IMR-90 (cell line): ENCODE measurements around the gene ITPR2. TPM values are rescaled to one million over a fixed set of nuclear protein-coding genes. Genes with fewer than 3 reads are reported as not detected.

ENCODE experiments used
- ATAC-seq: fragments of 200-7000 bp; cut with Tn5 transposase; 2 replicates; pipeline ENCODE4 v1.9.1; 2020; ENCODE audit warnings: low read depth, mild to moderate bottlenecking, moderate library complexity
- BruUV-seq: library from RNA; stranded (reverse); fragments of 400-500 nt; replicated peaks from 2 replicates; lab custom pipeline; 2021; lab: Mats Ljungman, UMichigan
- CTCF ChIA-PET: fragments of 300-600 bp; formaldehyde crosslinking; extraction: SDS; loops from one replicate; lab custom pipeline; 2021; ENCODE audit warnings: antibody characterized with exemption; lab: Yijun Ruan, JAX
- POLR2A ChIA-PET: fragments of 300-600 bp; sonication (Branson Sonifier 250); formaldehyde crosslinking; loops from one replicate; lab custom pipeline; 2022; ENCODE audit warnings: antibody characterized with exemption; ENCODE audit not compliant: unreplicated experiment; lab: Charles Lee
- DNase-seq: peaks from one replicate; pipeline ENCODE4 v3.0.0; 2013
- H2AFZ ChIP-seq: replicated peaks from 2 replicates; pipeline ENCODE3; 2013; ENCODE audit warnings: low read length, mild to moderate bottlenecking; ENCODE audit not compliant: poor library complexity
- H2AK5ac ChIP-seq: 2 replicates; pipeline ENCODE4 v1.6.1; 2013; ENCODE audit warnings: low read depth, low read length, inconsistent platforms
- H2AK9ac ChIP-seq: replicated peaks from 2 replicates; pipeline ENCODE3; 2013; ENCODE audit warnings: mild to moderate bottlenecking, low read depth, low read length, moderate library complexity; ENCODE audit not compliant: poor library complexity
- H2BK120ac ChIP-seq: 2 replicates; pipeline ENCODE4 v1.6.1; 2013; ENCODE audit warnings: low read depth, low read length, inconsistent platforms
- H2BK15ac ChIP-seq: 3 replicates; pipeline ENCODE4 v1.6.1; 2013; ENCODE audit warnings: low read depth, low read length, inconsistent platforms
- H2BK20ac ChIP-seq: 2 replicates; pipeline ENCODE4 v1.6.1; 2013; ENCODE audit warnings: low read depth, mild to moderate bottlenecking, inconsistent platforms, low read length, moderate library complexity
- H2BK5ac ChIP-seq: 2 replicates; pipeline ENCODE4 v1.6.1; 2013; ENCODE audit warnings: mild to moderate bottlenecking, low read depth, low read length, inconsistent platforms; ENCODE audit not compliant: poor library complexity, severe bottlenecking
- H3K14ac ChIP-seq: replicated peaks from 2 replicates; pipeline ENCODE4 v1.6.1; 2013; ENCODE audit warnings: low read depth, low read length, inconsistent platforms
- H3K18ac ChIP-seq: 2 replicates; pipeline ENCODE4 v1.6.1; 2013; ENCODE audit warnings: low read depth, low read length, control low read depth
- H3K23ac ChIP-seq: 2 replicates; pipeline ENCODE4 v1.6.1; 2013; ENCODE audit warnings: low read depth, low read length, inconsistent platforms
- H3K27ac ChIP-seq: 2 replicates; pipeline ENCODE4 v1.5.1; 2013; ENCODE audit warnings: mild to moderate bottlenecking, control low read depth, low read length; ENCODE audit not compliant: insufficient read depth
- H3K27me3 ChIP-seq: 2 replicates; pipeline ENCODE4 v1.6.1; 2013; ENCODE audit warnings: low read length; ENCODE audit not compliant: control insufficient read depth, insufficient read depth
- H3K36me3 ChIP-seq: 2 replicates; pipeline ENCODE4 v1.6.1; 2013; ENCODE audit warnings: low read length, mixed read lengths; ENCODE audit not compliant: control insufficient read depth, insufficient read depth
- H3K4ac ChIP-seq: 2 replicates; pipeline ENCODE4 v1.6.1; 2013; ENCODE audit warnings: low read depth, low read length, inconsistent platforms
- H3K4me1 ChIP-seq: 2 replicates; pipeline ENCODE4 v1.6.1; 2013; ENCODE audit warnings: low read length, mixed read lengths; ENCODE audit not compliant: control insufficient read depth, insufficient read depth
- H3K4me2 ChIP-seq: 2 replicates; pipeline ENCODE4 v1.6.1; 2013; ENCODE audit warnings: low read depth, mild to moderate bottlenecking, control low read depth, low read length, moderate library complexity
- H3K4me3 ChIP-seq: 2 replicates; pipeline ENCODE4 v1.5.1; 2013; ENCODE audit warnings: low read depth, mild to moderate bottlenecking, control low read depth, low read length, moderate library complexity; ENCODE audit not compliant: insufficient read depth
- H3K56ac ChIP-seq: 2 replicates; pipeline ENCODE4 v1.6.1; 2013; ENCODE audit warnings: low read length, inconsistent platforms; ENCODE audit not compliant: insufficient read depth; ENCODE audit errors: extremely low read depth
- H3K79me1 ChIP-seq, 2 experiments: 2 replicates each; pipeline ENCODE4 v1.6.1; 2013; ENCODE audit warnings: low read length in 2 of 2, inconsistent platforms in 1 of 2, low read depth in 1 of 2
- H3K9ac ChIP-seq: 2 replicates; pipeline ENCODE4 v1.6.1; 2013; ENCODE audit warnings: low read depth, low read length, control low read depth
- H3K9me1 ChIP-seq: 2 replicates; pipeline ENCODE4 v1.6.1; 2013; ENCODE audit warnings: low read length, inconsistent platforms; ENCODE audit not compliant: insufficient read depth
- H3K9me3 ChIP-seq: 2 replicates; pipeline ENCODE4 v1.6.1; 2013; ENCODE audit warnings: low read length; ENCODE audit not compliant: control insufficient read depth, insufficient read depth
- H4K20me1 ChIP-seq: 2 replicates; pipeline ENCODE4 v1.6.1; 2013; ENCODE audit warnings: low read length, inconsistent platforms; ENCODE audit not compliant: insufficient read depth
- H4K5ac ChIP-seq: 2 replicates; pipeline ENCODE4 v1.6.1; 2013; ENCODE audit warnings: mild to moderate bottlenecking, low read depth, low read length, control low read depth
- H4K8ac ChIP-seq, 2 experiments: 2 replicates each; pipeline ENCODE4 v1.6.1; 2013; ENCODE audit warnings: low read depth in 2 of 2, low read length in 2 of 2, control low read depth in 1 of 2, inconsistent platforms in 1 of 2
- H4K91ac ChIP-seq: 2 replicates; pipeline ENCODE4 v1.6.1; 2013; ENCODE audit warnings: low read depth, low read length, inconsistent platforms; ENCODE audit not compliant: insufficient read depth
- BHLHE40 ChIP-seq: fragments of 150-350 bp; IDR thresholded peaks from 2 replicates; pipeline ENCODE4 v1.6.1; 2016; ENCODE audit warnings: mild to moderate bottlenecking, low read depth, low read length
- FOS ChIP-seq: fragments of 150-350 bp; IDR thresholded peaks from 2 replicates; pipeline ENCODE4 v1.6.1; 2016; ENCODE audit warnings: low read depth, low read length
- MXI1 ChIP-seq: IDR thresholded peaks from 2 replicates; pipeline ENCODE4 v1.6.1; 2012; ENCODE audit warnings: low read depth, mild to moderate bottlenecking, low read length, moderate library complexity, borderline replicate concordance
- NFE2L2 ChIP-seq: fragments of 150-350 bp; IDR thresholded peaks from 2 replicates; pipeline ENCODE4 v1.6.1; 2016; ENCODE audit warnings: low read depth, mild to moderate bottlenecking, low read length
- SMC3 ChIP-seq: fragments of 150-350 bp; IDR thresholded peaks from 2 replicates; pipeline ENCODE4 v1.6.1; 2016; ENCODE audit warnings: low read depth, mild to moderate bottlenecking, antibody characterized with exemption, low read length, moderate library complexity
- WGBS, 2 experiments: methylation state at CpG; one replicate each; pipeline versions ENCODE4 v1.1.5 to v1.1.7; 2013; ENCODE audit warnings: missing lambda C conversion rate in 2 of 2; ENCODE audit not compliant: insufficient read length in 1 of 2; ENCODE audit errors: extremely low coverage in 2 of 2; 5-methylcytosine and 5-hydroxymethylcytosine counted together
- dilution Hi-C: fragments of 300-500 bp; cut with HindIII; formaldehyde crosslinking; loops from one replicate; pipeline ENCODE4 v1.14.3; 2018; ENCODE audit warnings: low sequenced_read_pairs; ENCODE audit not compliant: unreplicated experiment
- in situ Hi-C: fragments of 300-500 bp; cut with MboI; formaldehyde crosslinking; loops from 3 replicates; pipeline ENCODE4 v1.14.3; 2019; ENCODE audit warnings: low sequenced_read_pairs, inconsistent platforms, mixed read lengths
- intact Hi-C: fragments of 100-400 bp; cut with micrococcal nuclease; formaldehyde crosslinking; loops from 2 replicates; pipeline ENCODE4 v1.10.0; 2022
- polyA plus RNA-seq, 3 experiments: library from polyadenylated mRNA; depleted of rRNA; stranded (reverse); fragments of >200 nt; gene quantifications; 2 replicates each; pipeline ENCODE4 v1.2.3, GENCODE V29; 2012; ENCODE audit warnings: low replicate concordance in 1 of 3
- total RNA-seq: library from RNA; depleted of rRNA; stranded (reverse); fragments of >200 nt; gene quantifications from 2 replicates; pipeline ENCODE4 v1.2.3, GENCODE V29; 2012
- TF ChIP-seq, protein P1 (sequence below): fragments of 150-350 bp; IDR thresholded peaks from 2 replicates; pipeline ENCODE4 v1.6.1; 2017; ENCODE audit warnings: mild to moderate bottlenecking, antibody characterized with exemption, low read length, low read depth
- TF ChIP-seq, protein P2 (sequence below): fragments of 150-350 bp; IDR thresholded peaks from 2 replicates; pipeline ENCODE4 v1.6.1; 2016; ENCODE audit warnings: low read depth, mild to moderate bottlenecking, low read length, moderate library complexity, borderline replicate concordance

Gene ITPR2
- total and polyA plus RNA-seq, 2 of the 4 experiments (the other 2 are of a cell fraction), result 1.2 to 9.0 TPM

DNA sequence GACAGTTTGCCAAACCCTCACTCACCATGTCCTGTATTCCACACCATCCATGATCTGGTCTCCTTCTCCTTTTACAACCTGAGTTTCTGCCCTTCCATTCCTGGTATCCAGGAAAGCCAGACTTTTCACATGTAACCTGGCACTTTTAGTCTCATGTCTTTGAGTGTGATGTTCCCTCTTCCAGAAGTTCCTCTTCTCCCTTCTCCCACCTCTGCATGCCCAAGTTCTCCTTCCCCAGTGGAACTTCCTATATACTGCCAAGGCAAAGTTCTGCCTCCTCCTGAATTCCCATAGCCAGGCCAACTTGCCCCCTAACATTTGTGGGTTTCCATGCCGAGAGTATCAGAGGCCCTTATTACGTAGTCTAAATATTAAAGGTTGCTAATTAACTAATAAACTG, 3.2 kb upstream of the ITPR2 start:
- Histone ChIP-seq H3K4me2 (no peak overlapping the region), H2AFZ (no peak overlapping the region), H3K4me1 (peaks cover 3% of the 10 kb centered on the region; the same call in 1 of the 2 replicates), H3K4ac (no peak overlapping the region), H3K36me3 (no peaks in the 10 kb centered on the region), H4K91ac (no peak overlapping the region), H2AK9ac (no peak overlapping the region), H3K27me3 (no peaks in the 10 kb centered on the region), H3K18ac (no peak overlapping the region), H2BK15ac (no peak overlapping the region), H3K27ac (no peak overlapping the region), H4K20me1 (no peaks in the 10 kb centered on the region), H3K56ac (no peak overlapping the region), H2BK5ac (no peak overlapping the region), H4K8ac (no peak overlapping the region), H3K79me1 (peaks cover 3 to 6% of the 10 kb centered on the region in 2 experiments; a peak in 3 of 4 replicates), H3K9me3 (no peaks in the 10 kb centered on the region), H3K23ac (no peak overlapping the region), H4K5ac (no peak overlapping the region), H3K4me3 (no peak overlapping the region), H3K9me1 (peaks cover 1% of the 10 kb centered on the region; the same call in 1 of the 2 replicates), H3K9ac (no peak overlapping the region), H3K14ac (no peak overlapping the region), H2BK20ac (no peak overlapping the region), H2AK5ac (no peak overlapping the region), H2BK120ac (no peak overlapping the region)
- ATAC-seq (no peak), DNase-seq (no peak)
- dilution Hi-C loops (no loop called here), in situ Hi-C loops (no loop called here), intact Hi-C loops (no loop called here)
- ChIA-PET POLR2A (no interaction called here), CTCF (no interaction called here)
- no CpG with 5 or more reads among the region's 2 CpGs for WGBS, 2 experiments
- no TSS peak for BruUV-seq
- TF ChIP-seq FOS (no peak), BHLHE40 (no peak), MXI1 (no peak), SMC3 (no peak), NFE2L2 (no peak)
- TF ChIP-seq, protein P1, sequence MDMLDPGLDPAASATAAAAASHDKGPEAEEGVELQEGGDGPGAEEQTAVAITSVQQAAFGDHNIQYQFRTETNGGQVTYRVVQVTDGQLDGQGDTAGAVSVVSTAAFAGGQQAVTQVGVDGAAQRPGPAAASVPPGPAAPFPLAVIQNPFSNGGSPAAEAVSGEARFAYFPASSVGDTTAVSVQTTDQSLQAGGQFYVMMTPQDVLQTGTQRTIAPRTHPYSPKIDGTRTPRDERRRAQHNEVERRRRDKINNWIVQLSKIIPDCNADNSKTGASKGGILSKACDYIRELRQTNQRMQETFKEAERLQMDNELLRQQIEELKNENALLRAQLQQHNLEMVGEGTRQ, result no peak
- TF ChIP-seq, protein P2, sequence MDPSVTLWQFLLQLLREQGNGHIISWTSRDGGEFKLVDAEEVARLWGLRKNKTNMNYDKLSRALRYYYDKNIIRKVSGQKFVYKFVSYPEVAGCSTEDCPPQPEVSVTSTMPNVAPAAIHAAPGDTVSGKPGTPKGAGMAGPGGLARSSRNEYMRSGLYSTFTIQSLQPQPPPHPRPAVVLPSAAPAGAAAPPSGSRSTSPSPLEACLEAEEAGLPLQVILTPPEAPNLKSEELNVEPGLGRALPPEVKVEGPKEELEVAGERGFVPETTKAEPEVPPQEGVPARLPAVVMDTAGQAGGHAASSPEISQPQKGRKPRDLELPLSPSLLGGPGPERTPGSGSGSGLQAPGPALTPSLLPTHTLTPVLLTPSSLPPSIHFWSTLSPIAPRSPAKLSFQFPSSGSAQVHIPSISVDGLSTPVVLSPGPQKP, result no peak
